T-helper 2 cell treated with Interferon-gamma antibody and Interleukin-4, amounts not matched to agents 100 ng/mL and 5 ng/mL, for 36 hours (primary cell): ENCODE data around the gene EFHD2. TPM values are rescaled to one million over a fixed set of nuclear protein-coding genes. Genes with fewer than 3 reads are reported as not detected.
"Not testable (repeated sequence)": the region's sequence is repeated elsewhere in the genome, so short reads cannot be mapped to it uniquely, and the experiment has no call there.

Experiments
- intact Hi-C: fragments of 100-400 bp; cut with micrococcal nuclease; formaldehyde crosslinking; loops from one replicate; pipeline ENCODE4 v1.15.1; 2023
- total RNA-seq: library from RNA; stranded (reverse); gene quantifications from 2 replicates; pipeline ENCODE4 v1.2.3, GENCODE V29; 2022

EFHD2 gene
- total RNA-seq, 1 donor from 2014 or later: 110 TPM

GRCh38 chr1:15451014-15451722, 41.5 kb downstream of the EFHD2 start:
- intact Hi-C loops: no loop called here

- intact Hi-C loops: no loop called here
These were observed 42.5 kb downstream of the EFHD2 start for GRCh38 chr1:15452216-15452615.

GRCh38 chr1:15452866-15453571, 43.3 kb downstream of the EFHD2 start:
- intact Hi-C loops: no loop called here

GRCh38 chr1:15453734-15454133, 44.0 kb downstream of the EFHD2 start:
- intact Hi-C loops: no loop called here

GRCh38 chr1:15454256-15454655, 44.6 kb downstream of the EFHD2 start:
- intact Hi-C loops: no loop called here

- intact Hi-C loops: no loop called here
These were observed 45.8 kb downstream of the EFHD2 start for GRCh38 chr1:15455522-15455921.

GRCh38 chr1:15456313-15456954, 46.7 kb downstream of the EFHD2 start, which contains the start of gene CELA2A:
Gene CELA2A, plus strand, starts transcription at chr1:15456732. Its CDS starts 22 bp downstream, at chr1:15456754.
- intact Hi-C loops: no loop called here

- intact Hi-C loops: no loop called here
These were observed 47.9 kb downstream of the EFHD2 start for GRCh38 chr1:15457585-15457984.

GRCh38 chr1:15458388-15458787, 48.7 kb downstream of the EFHD2 start:
- intact Hi-C loops: not testable (repeated sequence)

- intact Hi-C loops: no loop called here
These were observed 50.4 kb downstream of the EFHD2 start for GRCh38 chr1:15459771-15460707.

GRCh38 chr1:15460708-15461095, 51.0 kb downstream of the EFHD2 start:
- intact Hi-C loops: no loop called here

GRCh38 chr1:15463064-15463800, 53.5 kb downstream of the EFHD2 start:
- intact Hi-C loops: not testable (repeated sequence)

- intact Hi-C loops: not testable (repeated sequence)
These were observed 54.2 kb downstream of the EFHD2 start for GRCh38 chr1:15463926-15464322.

- intact Hi-C loops: no loop called here
These were observed 56.0 kb downstream of the EFHD2 start for GRCh38 chr1:15465674-15466073.

- intact Hi-C loops: not testable (repeated sequence)
These were observed 57.4 kb downstream of the EFHD2 start for GRCh38 chr1:15466955-15467625.

- intact Hi-C loops: no loop called here
These were observed 58.5 kb downstream of the EFHD2 start for GRCh38 chr1:15468145-15468544.

- intact Hi-C loops: no loop called here
These were observed 59.7 kb downstream of the EFHD2 start for GRCh38 chr1:15469361-15469760.

- intact Hi-C loops: not testable (repeated sequence)
These were observed 60.2 kb downstream of the EFHD2 start for GRCh38 chr1:15469821-15470448.

- intact Hi-C loops: not testable (repeated sequence)
These were observed 61.4 kb downstream of the EFHD2 start for GRCh38 chr1:15471067-15471466.
